ENCODE measurements around the gene SPOCK3. TPM values are rescaled to one million over a fixed set of nuclear protein-coding genes. Genes with fewer than 3 reads are reported as not detected.

Gene SPOCK3
- total RNA-seq, 4 donors from 2014 or later, result not detected

- WGBS, 2 donors, result 96 to 100% methylated on average over 1 of the region's 1 CpG
- intact Hi-C loops (cut with DNase I), result no loop called here
- Histone ChIP-seq H3K4me3 (replicated peaks in 1 of 3) (no peak overlapping the region), H3K27ac (no peak overlapping the region), H3K27me3 (no peaks in the 10 kb centered on the region), H3K36me3 (no peaks in the 10 kb centered on the region), H3K4me1 (no peaks in the 10 kb centered on the region), H3K9me3 (no peaks in the 10 kb centered on the region)
- DNase-seq, result no peak
- no peak for TF ChIP-seq POLR2A (IDR thresholded peaks at IDR 0.05)
These were observed 395.2 kb downstream of the SPOCK3 start for GRCh38 chr4:166838975-166839614.

GRCh38 chr4:166836865-166837264, 397.4 kb downstream of the SPOCK3 start:
- TF ChIP-seq POLR2A (IDR thresholded peaks at IDR 0.05) (no peak), CTCF (IDR thresholded peaks at IDR 0.05) (no peak)
- WGBS, 2 donors, result 88 to 91% methylated on average over 1 of the region's 1 CpG

GRCh38 chr4:166827629-166828028, 406.7 kb downstream of the SPOCK3 start:
- H3K9me3 ChIP-seq, result no peaks in the 10 kb centered on the region
- H3K27ac ChIP-seq, result no peak overlapping the region
- H3K4me1 ChIP-seq, result no peaks in the 10 kb centered on the region
- intact Hi-C loops (cut with DNase I), result no loop called here
- no peaks in the 10 kb centered on the region for H3K36me3 ChIP-seq
- no peak for DNase-seq
- H3K4me3 ChIP-seq (replicated peaks in 1 of 3), result no peak overlapping the region
- no peaks in the 10 kb centered on the region for H3K27me3 ChIP-seq
- no peak for TF ChIP-seq POLR2A (IDR thresholded peaks at IDR 0.05)
- TF ChIP-seq CTCF (IDR thresholded peaks at IDR 0.05), result no peak
- 68 to 79% methylated on average over 1 of the region's 1 CpG for WGBS, 2 donors

More at GRCh38 chr4:166836865-166837264, 397.4 kb downstream of the SPOCK3 start:
- Histone ChIP-seq H3K27me3 (no peaks in the 10 kb centered on the region), H3K4me1 (no peaks in the 10 kb centered on the region), H3K27ac (no peak overlapping the region), H3K9me3 (no peaks in the 10 kb centered on the region), H3K36me3 (no peaks in the 10 kb centered on the region), H3K4me3 (replicated peaks in 1 of 3) (no peak overlapping the region)
- intact Hi-C loops (cut with DNase I), result no loop called here
- no peak for DNase-seq

GRCh38 chr4:166827167-166827566, 407.1 kb downstream of the SPOCK3 start:
- TF ChIP-seq CTCF (IDR thresholded peaks at IDR 0.05) (no peak), POLR2A (IDR thresholded peaks at IDR 0.05) (no peak)
- H3K27me3 ChIP-seq, result no peaks in the 10 kb centered on the region
- no peak overlapping the region for H3K27ac ChIP-seq
- 36 to 50% methylated on average over 1 of the region's 1 CpG for WGBS, 2 donors
- intact Hi-C loops (cut with DNase I), result no loop called here
- no peaks in the 10 kb centered on the region for H3K36me3 ChIP-seq
- no peak overlapping the region for H3K4me3 ChIP-seq (replicated peaks in 1 of 3)
- no peak for DNase-seq
- H3K4me1 ChIP-seq, result no peaks in the 10 kb centered on the region
- H3K9me3 ChIP-seq, result no peaks in the 10 kb centered on the region

- H3K27me3 ChIP-seq, result no peaks in the 10 kb centered on the region
- 58 to 66% methylated on average over 3 of the region's 3 CpGs for WGBS, 2 donors
- H3K4me1 ChIP-seq, result no peaks in the 10 kb centered on the region
- no peak overlapping the region for H3K27ac ChIP-seq
- intact Hi-C loops (cut with DNase I), result no loop called here
- no peaks in the 10 kb centered on the region for H3K9me3 ChIP-seq
- no peak for DNase-seq
- no peak overlapping the region for H3K4me3 ChIP-seq (replicated peaks in 1 of 3)
- TF ChIP-seq CTCF (IDR thresholded peaks at IDR 0.05), result no peak
- TF ChIP-seq POLR2A (IDR thresholded peaks at IDR 0.05), result no peak
- no peaks in the 10 kb centered on the region for H3K36me3 ChIP-seq
These were observed 410.4 kb downstream of the SPOCK3 start for GRCh38 chr4:166823848-166824247.
